ENCODE measurements around the gene PRSS56. TPM values are rescaled to one million over a fixed set of nuclear protein-coding genes. Genes with fewer than 3 reads are reported as not detected.

The PRSS56 gene
- total and polyA plus RNA-seq, 7 donors: 0.82 to 5.0 (median 2.4) TPM

GRCh38 chr2:232527905-232528470 is 7.8 kb downstream of the PRSS56 start:
- WGBS, 3 donors: 64 to 84% (median 66%) methylated on average over 6 of the region's 6 CpGs
- no peaks in the 10 kb centered on the region for H3K9me3 ChIP-seq
- ATAC-seq: no peak
- H3K4me1 ChIP-seq: peaks cover 43% of the 10 kb centered on the region
- no peak for TF ChIP-seq CTCF (IDR thresholded peaks at IDR 0.05)
- peaks cover 0 to 8% (median 0%) of the 10 kb centered on the region in 3 donors for H3K27me3 ChIP-seq (ENCODE audit: insufficient read depth in 3 of 3, low read length in 2 of 3)
- DNase-seq: peak in 1 of 2 donors; percentile 34
- peak overlapping the region; percentile 98 for H3K27ac ChIP-seq
- peak overlapping the region; percentile 81 for H3K4me3 ChIP-seq
- H3K36me3 ChIP-seq (ENCODE audit: insufficient read depth in 1 of 2, low read depth in 1 of 2): peaks cover 0 to 37% of the 10 kb centered on the region in 2 donors
- intact Hi-C loops (cut with DNase I): loop anchor here in 1 of 2 donors (2.0 kb wide), 2 partner anchors 21 to 41 kb away; no protein-coding TSS in a partner anchor

GRCh38 chr2:232528746-232529460 is 8.7 kb downstream of the PRSS56 start:
- Histone ChIP-seq H3K9me3 (no peaks in the 10 kb centered on the region), H3K36me3 (ENCODE audit: insufficient read depth in 1 of 2, low read depth in 1 of 2) (peaks cover 0 to 46% of the 10 kb centered on the region in 2 donors), H3K27me3 (ENCODE audit: insufficient read depth in 3 of 3, low read length in 2 of 3) (peaks cover 0 to 1% (median 0%) of the 10 kb centered on the region in 3 donors), H3K4me1 (peaks cover 37% of the 10 kb centered on the region), H3K4me3 (peak overlapping the region; percentile 81), H3K27ac (peak overlapping the region; percentile 98)
- WGBS, 3 donors: 26 to 70% (median 39%) methylated on average over 11 of the region's 11 CpGs
- ATAC-seq (peak; percentile 21 to 45 (median 31)), DNase-seq (peak in 1 of 2 donors; percentile 74)
- intact Hi-C loops (cut with DNase I): no loop called here
- no peak for TF ChIP-seq CTCF (IDR thresholded peaks at IDR 0.05)

GRCh38 chr2:232529806-232530547 is 9.8 kb downstream of the PRSS56 start:
- intact Hi-C loops (cut with DNase I): loop anchor here in 1 of 2 donors (1.0 kb wide), 1 partner anchor 12 kb away; no protein-coding TSS in a partner anchor
- H3K4me1 ChIP-seq: peaks cover 29% of the 10 kb centered on the region
- no peaks in the 10 kb centered on the region for H3K27me3 ChIP-seq (ENCODE audit: insufficient read depth in 3 of 3, low read length in 2 of 3)
- no peak overlapping the region for H3K4me3 ChIP-seq
- ATAC-seq: no peak
- TF ChIP-seq CTCF (IDR thresholded peaks at IDR 0.05): no peak
- DNase-seq: peak in 1 of 2 donors; percentile 49
- peaks cover 0 to 57% of the 10 kb centered on the region in 2 donors for H3K36me3 ChIP-seq (ENCODE audit: insufficient read depth in 1 of 2, low read depth in 1 of 2)
- H3K9me3 ChIP-seq: no peaks in the 10 kb centered on the region
- peak overlapping the region; percentile 98 for H3K27ac ChIP-seq
- 88 to 92% (median 89%) methylated on average over 17 of the region's 17 CpGs for WGBS, 3 donors

GRCh38 chr2:232530626-232531260 is 10.6 kb downstream of the PRSS56 start:
- peaks cover 0 to 65% of the 10 kb centered on the region in 2 donors for H3K36me3 ChIP-seq (ENCODE audit: insufficient read depth in 1 of 2, low read depth in 1 of 2)
- intact Hi-C loops (cut with DNase I): loop anchor here in 1 of 2 donors (1.0 kb wide), 1 partner anchor 12 kb away; no protein-coding TSS in a partner anchor
- WGBS, 3 donors: 87 to 91% (median 88%) methylated on average over 9 of the region's 9 CpGs
- peak in 1 of 2 donors; percentile 31 for DNase-seq
- no peaks in the 10 kb centered on the region for H3K27me3 ChIP-seq (ENCODE audit: insufficient read depth in 3 of 3, low read length in 2 of 3)
- H3K9me3 ChIP-seq: no peaks in the 10 kb centered on the region
- no peak overlapping the region for H3K4me3 ChIP-seq
- no peak for ATAC-seq
- peaks cover 22% of the 10 kb centered on the region for H3K4me1 ChIP-seq
- H3K27ac ChIP-seq: no peak overlapping the region
- TF ChIP-seq CTCF (IDR thresholded peaks at IDR 0.05): no peak

Data from psoas muscle (tissue), 8 donors.